Fibroblast of skin of abdomen (primary cell): Measurements from ENCODE around the gene OR8A1.
"Not testable (repeated sequence)": the region's sequence is repeated elsewhere in the genome, so short reads cannot be mapped to it uniquely, and the experiment has no call there.

Experiments
- DNase-seq: peaks from one replicate; pipeline ENCODE4 v3.0.0-alpha.2; 2013

OR8A1 gene

DNA sequence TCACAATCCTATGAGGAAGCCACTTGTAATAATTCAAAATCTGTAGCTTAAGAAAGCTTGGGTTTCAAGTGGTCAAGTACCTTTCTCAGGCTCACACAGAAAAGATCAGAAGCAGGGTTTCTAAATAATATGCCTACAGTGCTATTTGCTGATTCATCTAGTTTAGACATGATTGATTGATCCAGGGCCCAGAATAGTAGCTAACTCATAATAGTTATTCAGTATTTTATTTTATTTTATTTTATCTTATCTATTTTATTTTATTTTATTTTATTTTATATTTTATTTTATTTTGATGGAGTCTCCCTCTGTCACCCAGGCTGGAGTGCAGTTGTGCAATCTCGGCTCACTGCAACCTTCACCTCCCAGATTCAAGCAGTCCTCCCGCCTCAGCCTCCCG is 25.5 kb downstream of the OR8A1 start:
- DNase-seq: no peak

DNA sequence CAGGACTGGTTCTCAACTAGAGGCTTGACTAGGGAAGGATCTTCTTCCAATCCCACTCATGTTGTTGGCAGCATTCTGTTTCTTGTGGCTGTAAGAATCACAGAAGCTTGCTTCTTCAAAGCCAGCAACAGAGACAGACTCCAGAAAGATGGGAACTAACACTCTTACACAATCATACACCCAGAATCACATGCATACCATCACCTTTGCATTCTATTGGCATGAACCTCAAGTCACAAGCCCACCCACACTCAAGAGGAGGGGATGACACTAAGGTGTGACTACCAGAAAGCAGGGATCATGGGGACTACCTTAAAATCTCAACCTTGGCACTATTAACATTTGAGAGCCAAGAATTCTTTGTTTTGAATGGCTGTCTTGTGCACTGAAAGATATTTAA is 27.8 kb downstream of the OR8A1 start:
- DNase-seq: no peak

DNA sequence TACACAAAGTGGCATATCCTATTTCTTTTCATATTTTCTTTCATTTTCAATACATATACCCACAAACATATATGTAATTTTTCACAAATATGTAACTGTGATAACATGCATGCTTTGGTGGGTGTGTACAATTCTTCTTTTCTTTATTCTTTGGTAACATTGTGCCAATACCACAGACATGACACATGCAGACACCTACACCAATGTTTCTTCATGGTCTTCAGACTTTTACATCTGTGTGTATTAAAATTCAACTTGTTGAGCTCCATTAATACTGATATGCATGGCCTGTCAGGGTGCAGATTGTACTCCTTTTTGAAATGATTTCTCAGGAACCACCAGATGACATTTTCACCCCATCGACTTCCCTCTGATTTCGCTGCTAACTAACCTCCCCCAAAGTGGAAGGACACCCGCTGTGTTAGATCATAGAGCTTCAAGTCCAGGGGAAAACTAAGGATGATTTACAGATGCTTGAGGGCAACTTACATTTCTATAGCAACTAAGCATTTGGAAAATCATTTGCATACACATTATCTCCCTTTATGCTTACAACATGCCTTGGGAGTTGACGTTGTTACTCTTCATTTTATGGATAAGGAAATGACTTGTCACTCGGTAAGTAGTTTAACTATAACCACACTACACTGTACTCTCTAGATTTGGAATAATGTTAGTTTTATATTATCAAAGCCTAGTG is 31.0 kb downstream of the OR8A1 start:
- DNase-seq: no peak

DNA sequence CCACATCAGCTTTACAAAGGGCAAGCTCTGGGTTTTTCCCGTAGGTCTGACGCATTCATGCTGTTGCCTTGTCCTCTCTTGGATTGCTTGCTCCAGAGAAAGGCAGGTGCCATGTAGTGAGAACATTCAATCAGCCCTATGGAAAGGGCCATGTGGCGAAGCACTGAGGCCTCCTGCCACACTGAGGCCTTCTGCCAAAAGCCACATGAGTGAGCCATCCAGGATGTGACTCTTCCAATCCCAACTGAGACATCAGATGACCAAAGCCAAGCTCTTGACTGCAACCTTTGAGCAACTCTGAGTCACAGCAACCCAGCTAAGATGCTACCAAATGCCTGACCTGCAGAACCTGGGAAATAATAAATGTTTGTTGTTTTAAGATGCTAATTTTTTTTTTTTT is 32.4 kb downstream of the OR8A1 start:
- DNase-seq: no peak

DNA sequence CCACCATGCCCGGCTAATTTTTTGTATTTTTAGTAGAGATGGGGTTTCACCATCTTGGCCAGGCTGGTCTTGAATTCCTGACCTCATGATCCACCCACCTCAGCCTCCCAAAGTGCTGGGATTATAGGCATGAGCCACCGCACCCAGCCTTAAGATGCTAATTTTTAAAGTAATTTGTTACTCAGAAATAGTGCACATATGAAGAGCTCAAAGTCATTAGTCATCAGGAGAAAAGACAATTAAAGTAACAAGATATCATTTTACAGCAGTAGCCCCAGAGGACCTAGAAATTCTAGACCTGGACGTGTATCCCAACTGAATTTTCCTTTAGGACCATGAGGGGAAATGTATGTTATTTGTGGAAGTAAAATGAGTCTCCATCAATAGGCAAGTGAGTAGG is 32.9 kb downstream of the OR8A1 start:
- DNase-seq: not testable (repeated sequence)

DNA sequence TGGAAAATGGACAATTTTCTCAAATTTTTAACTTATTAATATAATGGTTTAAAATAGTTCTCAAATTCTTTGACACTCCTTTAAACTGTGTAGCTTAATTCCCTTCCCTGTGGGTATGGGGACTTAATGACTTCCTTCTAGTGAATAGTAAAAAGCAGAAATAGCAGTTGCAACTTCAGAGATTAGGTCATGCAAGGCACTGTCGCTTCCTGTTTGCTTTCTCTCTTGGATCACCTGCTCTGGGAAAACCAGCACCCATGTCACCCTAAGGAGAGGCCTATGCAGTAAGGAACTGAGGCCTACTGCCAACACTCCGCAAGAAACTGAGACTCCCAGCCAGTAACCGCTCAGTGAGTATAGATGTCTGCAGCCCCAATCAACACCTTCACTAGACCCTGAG is 35.9 kb downstream of the OR8A1 start:
- DNase-seq: no peak

DNA sequence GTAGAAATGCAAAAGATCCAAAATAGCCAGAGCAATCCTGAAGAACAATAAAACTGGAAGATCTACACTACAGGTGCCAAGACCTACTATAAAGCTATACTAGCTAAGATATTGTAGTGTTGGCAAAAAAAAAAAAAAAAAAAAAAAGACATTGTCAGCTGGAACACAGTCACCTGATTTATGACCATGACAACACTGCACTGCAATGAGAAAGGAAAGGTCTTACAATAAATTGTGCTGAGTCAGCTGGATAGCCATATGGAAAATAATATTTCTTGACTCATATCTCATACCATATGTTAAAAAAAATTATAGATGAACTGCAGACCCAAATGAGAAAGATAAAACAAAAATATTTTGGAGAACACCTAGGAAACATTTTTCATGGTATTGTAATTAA is 38.4 kb downstream of the OR8A1 start:
- peak; percentile 31 for DNase-seq

DNA sequence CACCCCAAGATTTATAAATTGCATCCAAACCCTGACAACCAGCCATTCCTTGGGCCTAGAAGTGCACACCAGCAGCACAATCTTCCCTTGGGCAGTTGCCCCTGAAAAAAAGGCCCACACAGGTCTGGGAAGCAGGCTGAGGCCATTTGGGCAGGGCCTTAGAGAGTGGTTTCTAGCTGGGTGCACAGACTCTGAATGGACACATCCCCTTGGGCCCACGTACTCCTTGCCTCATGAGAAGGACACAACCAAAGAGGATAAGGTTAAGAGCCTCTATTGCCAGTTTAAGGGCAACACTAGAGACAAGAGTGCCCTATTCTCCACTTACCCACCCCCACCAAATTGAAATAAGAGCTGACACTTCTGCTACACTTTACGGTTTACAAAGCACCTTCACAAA is 40.5 kb downstream of the OR8A1 start:
- no peak for DNase-seq

DNA sequence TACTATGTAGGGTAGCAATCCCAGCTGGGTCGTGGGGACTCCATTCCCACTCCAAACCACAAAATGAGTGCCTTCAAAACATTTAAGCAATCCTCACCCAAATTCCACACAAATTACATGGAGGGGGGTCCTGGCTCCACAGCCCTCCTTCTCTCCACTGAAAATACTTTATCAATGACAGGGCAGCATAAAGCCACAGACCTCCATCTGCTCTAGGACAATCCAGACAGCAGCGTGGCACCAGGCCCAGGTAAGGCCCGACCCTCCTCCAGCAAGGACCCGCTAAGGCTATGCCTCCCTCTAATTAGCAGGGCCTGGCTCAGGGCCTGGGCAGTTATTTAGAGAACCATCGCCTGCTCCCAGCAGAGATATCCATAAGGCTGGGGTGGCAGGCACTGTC is 41.3 kb downstream of the OR8A1 start, which contains the start of gene PANX3:
Gene PANX3, plus strand, starts transcription at position 365 of the 400 bp plus-strand sequence. CDS start 129 bp downstream, outside the sequence.
- DNase-seq: peak; percentile 69

DNA sequence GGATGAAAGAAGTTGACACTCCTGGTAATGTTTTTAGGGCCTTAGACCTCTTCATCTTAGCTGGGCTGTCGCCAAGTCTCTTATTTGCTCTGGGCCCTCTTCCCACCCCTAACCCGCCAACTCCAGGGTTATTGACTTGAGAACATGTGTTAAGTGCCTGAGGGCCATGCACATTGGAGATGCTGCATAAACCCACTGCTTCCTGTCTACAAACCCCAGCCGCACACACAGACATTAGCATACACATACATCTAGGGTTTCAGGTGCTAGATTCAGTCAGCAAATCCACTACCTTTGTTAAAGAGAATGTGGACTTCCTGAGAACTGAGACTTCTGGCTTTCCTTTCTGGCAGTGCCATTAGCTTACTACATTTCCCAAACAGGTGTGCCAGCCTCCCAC is 42.2 kb downstream of the OR8A1 start:
- no peak for DNase-seq

DNA sequence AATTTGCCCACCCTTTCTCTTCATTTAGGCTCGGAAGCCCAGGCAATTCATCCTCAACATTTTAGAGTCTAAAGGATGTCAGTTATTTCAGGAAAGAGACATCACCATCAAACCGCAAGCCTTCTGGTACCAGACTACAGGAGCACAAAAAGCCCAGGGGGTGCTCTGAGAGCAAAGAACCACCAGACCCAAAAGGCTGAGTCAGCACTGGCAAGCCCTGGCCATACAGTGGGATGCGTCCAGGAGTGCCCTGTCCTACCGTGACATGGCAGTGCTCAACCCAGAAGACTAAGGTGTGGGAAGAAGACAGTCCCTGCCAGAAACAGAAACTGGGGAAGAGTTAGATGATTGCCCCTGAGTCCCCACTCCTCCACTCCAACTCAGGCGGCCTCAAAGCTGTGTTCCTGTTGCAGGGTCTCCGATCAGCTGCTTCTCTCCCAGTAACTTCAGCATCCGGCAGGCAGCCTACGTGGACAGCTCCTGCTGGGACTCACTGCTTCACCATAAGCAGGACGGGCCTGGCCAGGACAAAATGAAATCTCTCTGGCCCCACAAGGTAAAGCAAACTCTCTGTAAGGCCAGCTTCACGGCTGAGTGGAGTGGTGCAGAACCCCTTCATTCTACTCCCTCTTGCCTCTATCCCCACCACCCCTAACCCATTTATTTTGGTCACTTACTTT is 42.9 kb downstream of the OR8A1 start:
- DNase-seq: no peak

DNA sequence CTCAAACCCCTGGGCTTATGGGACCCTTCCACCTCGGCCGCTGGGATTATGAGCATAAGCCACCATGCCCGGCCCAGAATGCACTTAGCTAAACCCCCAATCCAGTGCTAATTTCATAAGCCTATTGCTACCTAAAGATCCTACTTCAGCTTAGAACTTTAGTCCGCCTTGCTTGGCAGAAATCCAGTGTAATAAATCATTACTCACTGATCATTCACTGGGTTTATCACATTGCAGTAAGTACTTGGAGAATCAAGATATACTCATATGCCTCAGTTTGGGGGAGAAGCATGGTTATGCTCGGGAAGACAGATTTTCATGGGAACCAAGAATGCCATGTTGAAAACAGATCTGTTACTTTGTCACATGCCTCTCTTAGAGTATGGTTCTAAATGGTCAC is 49.1 kb downstream of the OR8A1 start:
- DNase-seq: no peak
